ENCODE measurements around the gene MYO5C.

MYO5C gene

GRCh38 chr15:52278135-52278534 lies 17.5 kb downstream of the MYO5C start:
- no peak for DNase-seq

- DNase-seq = no peak
Observed at GRCh38 chr15:52277575-52277974, 18.0 kb downstream of the MYO5C start.

GRCh38 chr15:52276256-52276770 lies 19.3 kb downstream of the MYO5C start:
- no peak for DNase-seq

- no peak for DNase-seq
Observed at GRCh38 chr15:52263563-52264282, 31.9 kb downstream of the MYO5C start.

- DNase-seq = no peak
Observed at GRCh38 chr15:52262364-52262763, 33.2 kb downstream of the MYO5C start.

GRCh38 chr15:52261498-52262242 lies 33.9 kb downstream of the MYO5C start:
- DNase-seq = peak; percentile 62

GRCh38 chr15:52261026-52261425 lies 34.6 kb downstream of the MYO5C start:
- no peak for DNase-seq

DNA sequence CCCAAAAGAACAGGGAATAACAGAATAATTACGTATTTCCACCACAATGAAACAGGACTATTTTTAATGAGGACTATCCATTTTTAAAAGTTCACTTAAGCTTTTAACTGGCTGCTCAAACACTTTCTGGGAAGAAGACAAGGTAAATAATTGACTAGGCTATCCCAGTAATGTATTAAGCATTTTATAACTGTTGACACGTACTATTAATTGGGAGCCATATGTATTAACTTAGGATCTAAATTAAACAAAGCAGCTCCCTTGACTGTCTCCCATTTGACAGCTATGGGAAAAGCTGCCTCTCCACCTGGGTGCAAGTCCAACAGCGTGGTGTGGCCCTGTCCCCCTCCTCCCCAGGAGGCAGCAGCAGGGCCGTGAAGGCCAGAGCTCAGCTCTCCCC lies 36.1 kb downstream of the MYO5C start:
- no peak for DNase-seq

- no peak for DNase-seq
Observed at GRCh38 chr15:52258461-52258860, 37.1 kb downstream of the MYO5C start.

GRCh38 chr15:52257734-52258062 lies 37.9 kb downstream of the MYO5C start:
- DNase-seq = no peak

GRCh38 chr15:52256930-52257733 lies 38.5 kb downstream of the MYO5C start:
- peak; percentile 40 for DNase-seq

DNA sequence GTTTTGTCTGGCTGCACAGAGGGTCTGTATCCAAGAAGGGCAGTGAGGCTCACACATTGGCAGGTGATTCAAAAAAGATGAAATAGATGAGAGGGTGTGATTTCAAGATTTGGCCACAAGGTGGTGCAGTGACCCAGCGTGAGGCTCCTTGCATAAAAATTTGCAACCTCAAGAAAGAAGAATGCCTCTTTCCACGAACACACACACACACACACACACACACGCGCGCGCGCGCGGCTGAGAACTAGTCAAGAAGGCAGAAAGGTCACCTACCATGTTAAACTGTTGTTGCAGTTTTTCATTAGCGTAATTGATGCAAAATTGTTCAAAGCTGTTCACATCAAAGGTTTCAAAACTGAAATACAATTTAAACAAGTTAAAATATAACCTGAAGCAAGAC lies 39.2 kb downstream of the MYO5C start:
- DNase-seq = peak; percentile 86

GRCh38 chr15:52255935-52256334 lies 39.7 kb downstream of the MYO5C start:
- DNase-seq = no peak

DNA sequence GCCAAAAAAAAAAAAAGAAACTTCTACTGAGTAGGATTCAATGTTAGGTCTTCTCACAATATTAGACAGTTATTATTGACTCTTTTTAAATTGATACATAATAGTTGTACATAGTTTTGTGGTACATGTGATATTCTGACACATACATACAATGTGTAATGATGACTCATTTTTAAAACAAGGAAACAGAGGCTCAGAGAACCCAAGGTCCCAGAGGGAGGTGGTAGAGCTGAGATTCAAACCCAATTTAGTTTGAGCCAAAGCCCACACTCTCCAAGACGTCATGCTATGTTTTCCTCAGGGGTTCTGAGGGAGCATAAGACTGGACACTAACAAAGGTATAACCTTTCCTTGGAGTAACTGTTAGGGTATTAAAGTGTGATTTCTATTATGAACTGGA lies 40.6 kb downstream of the MYO5C start:
- no peak for DNase-seq

- DNase-seq = no peak
Observed at GRCh38 chr15:52254391-52254790, 41.2 kb downstream of the MYO5C start.

DNA sequence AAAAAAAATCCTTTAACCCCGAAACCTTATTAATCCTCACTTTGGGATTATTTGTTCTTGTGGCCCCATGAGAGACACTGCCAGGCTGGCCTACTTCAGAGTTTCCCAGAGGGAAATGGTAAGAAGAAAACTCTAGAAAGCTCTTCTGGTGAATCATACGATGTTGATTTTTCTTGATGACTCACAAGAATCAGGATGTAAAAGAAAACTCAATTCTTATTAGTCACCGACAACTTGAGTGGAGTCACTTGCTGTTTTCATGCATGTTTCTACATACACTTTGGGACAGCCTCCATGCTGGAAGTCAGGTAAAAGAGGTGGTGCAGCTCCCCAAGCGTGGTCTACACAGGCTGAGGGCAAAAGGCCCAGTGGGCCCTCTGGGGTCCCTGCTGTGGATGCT lies 42.8 kb downstream of the MYO5C start:
- DNase-seq = no peak

GRCh38 chr15:52251144-52251860 lies 44.3 kb downstream of the MYO5C start:
- DNase-seq = no peak

DNA sequence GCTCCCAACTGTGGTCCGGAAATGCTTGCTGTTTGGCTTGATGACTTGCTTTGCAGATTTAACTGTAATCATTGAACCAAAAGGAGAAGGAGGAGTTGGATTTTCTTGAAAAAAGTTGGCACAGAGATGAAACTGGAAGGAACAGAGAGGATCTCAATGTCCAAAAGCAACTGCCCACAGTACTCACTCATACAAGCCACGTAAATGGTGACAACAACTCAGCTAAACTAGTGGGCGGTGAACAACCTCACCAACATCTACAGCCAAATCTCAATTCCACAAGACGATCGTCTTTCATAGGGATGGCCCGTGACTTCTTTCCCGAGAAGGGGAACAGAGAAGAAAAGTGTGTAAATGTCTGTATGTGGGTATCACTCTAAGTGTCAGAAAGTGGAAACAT lies 48.1 kb downstream of the MYO5C start:
- DNase-seq = no peak

GRCh38 chr15:52246686-52247431 lies 48.7 kb downstream of the MYO5C start:
- no peak for DNase-seq

DNA sequence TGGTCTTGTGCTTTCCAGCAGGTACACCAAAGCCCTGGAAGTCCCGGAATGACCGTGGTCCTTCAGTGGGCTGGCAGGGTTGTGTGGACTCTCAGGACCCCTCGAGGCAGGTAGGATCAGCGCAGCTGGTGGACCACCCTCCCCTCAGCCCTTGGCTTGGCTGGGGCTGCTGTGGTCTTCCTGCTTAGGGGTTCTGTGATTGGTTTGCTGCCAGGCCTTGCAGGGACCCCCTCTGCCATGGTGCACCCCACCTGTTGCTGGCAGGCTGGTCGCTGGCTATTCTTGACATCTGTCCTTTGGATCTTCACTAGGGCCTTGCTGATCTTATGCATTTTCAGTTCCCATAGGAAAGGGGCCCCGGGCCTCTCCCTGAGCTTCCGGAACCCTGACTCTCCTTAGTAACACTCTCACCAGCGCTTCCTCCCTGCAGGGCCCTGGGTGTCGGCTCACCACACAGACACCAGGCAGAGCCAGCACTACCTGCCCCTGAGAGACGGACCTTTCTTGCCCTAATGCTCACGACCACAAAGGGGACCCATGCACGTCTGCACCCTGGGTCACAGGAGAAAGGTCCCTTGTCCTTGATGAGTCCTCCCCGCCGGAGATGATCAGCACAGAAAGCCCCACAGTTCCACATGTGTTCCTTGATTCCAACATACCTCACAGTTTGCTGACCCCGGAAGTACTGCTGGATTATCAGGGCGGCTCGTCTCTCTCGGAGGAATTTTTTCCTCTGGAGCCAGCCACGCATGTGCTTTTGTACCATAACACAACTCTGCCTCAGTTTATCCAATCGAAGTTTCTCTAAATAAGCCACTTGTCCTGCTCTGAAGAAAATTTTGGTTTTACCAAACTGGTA lies 51.7 kb downstream of the MYO5C start:
- DNase-seq = no peak

GRCh38 chr15:52243286-52243685 lies 52.3 kb downstream of the MYO5C start:
- no peak for DNase-seq

Data from femur (tissue), 1 donor.